Brain microvascular endothelial cell (primary cell): Measurements from ENCODE around the gene IL6ST.

Source experiments
- DNase-seq: peaks from one replicate; pipeline ENCODE4 v3.0.0-alpha.2; 2020
- H3K27ac ChIP-seq: fragments of 250-450 bp; sonication (Bioruptor Pico); 2 replicates; pipeline ENCODE4 v1.5.1; 2020; ENCODE audit warnings: mild to moderate bottlenecking, moderate library complexity
- H3K27me3 ChIP-seq: fragments of 250-450 bp; sonication (Bioruptor Pico); replicated peaks from 2 replicates; pipeline ENCODE4 v1.5.1; 2020; ENCODE audit warnings: mild to moderate bottlenecking
- H3K36me3 ChIP-seq: fragments of 250-450 bp; sonication (Bioruptor Pico); replicated peaks from 2 replicates; pipeline ENCODE4 v1.5.1; 2020; ENCODE audit warnings: mild to moderate bottlenecking
- H3K4me3 ChIP-seq: 2 replicates; pipeline ENCODE4 v1.5.1; 2011; ENCODE audit warnings: low read depth, mild to moderate bottlenecking, control low read depth, low read length, moderate library complexity
- CTCF ChIP-seq: IDR thresholded peaks from 2 replicates; pipeline ENCODE4 v1.5.1; 2011; ENCODE audit warnings: low read depth, mild to moderate bottlenecking, moderate library complexity, low read length, control low read depth, inconsistent platforms; ENCODE audit errors: missing control alignments
- in situ Hi-C: cut with HindIII; loops from 2 replicates; pipeline ENCODE4 v1.10.0; 2017; ENCODE audit warnings: low sequenced_read_pairs, low pct_ligation_motif_present

IL6ST gene

GRCh38 chr5:56010431-56010830, 15.7 kb upstream of the IL6ST start:
- no peak overlapping the region for H3K4me3 ChIP-seq
- no peak overlapping the region for H3K27ac ChIP-seq
- in situ Hi-C loops, result no loop called here
- no peaks in the 10 kb centered on the region for H3K27me3 ChIP-seq
- no peak for DNase-seq
- no peaks in the 10 kb centered on the region for H3K36me3 ChIP-seq
- TF ChIP-seq CTCF, result no peak

- no peak for TF ChIP-seq CTCF
- DNase-seq, result no peak
- in situ Hi-C loops, result no loop called here
- Histone ChIP-seq H3K27me3 (no peaks in the 10 kb centered on the region), H3K4me3 (no peak overlapping the region), H3K27ac (no peak overlapping the region), H3K36me3 (no peaks in the 10 kb centered on the region)
These were observed 11.8 kb upstream of the IL6ST start for GRCh38 chr5:56006600-56006999.

- no peaks in the 10 kb centered on the region for H3K36me3 ChIP-seq
- no peaks in the 10 kb centered on the region for H3K27me3 ChIP-seq
- TF ChIP-seq CTCF, result no peak
- H3K4me3 ChIP-seq, result no peak overlapping the region
- DNase-seq, result no peak
- no peak overlapping the region for H3K27ac ChIP-seq
- in situ Hi-C loops, result no loop called here
These were observed 11.3 kb upstream of the IL6ST start for GRCh38 chr5:56006094-56006493.

GRCh38 chr5:56004874-56005273, 10.1 kb upstream of the IL6ST start:
- TF ChIP-seq CTCF, result no peak
- DNase-seq, result no peak
- no peak overlapping the region for H3K27ac ChIP-seq
- no peaks in the 10 kb centered on the region for H3K36me3 ChIP-seq
- in situ Hi-C loops, result no loop called here
- no peaks in the 10 kb centered on the region for H3K27me3 ChIP-seq
- no peak overlapping the region for H3K4me3 ChIP-seq

- no peaks in the 10 kb centered on the region for H3K36me3 ChIP-seq
- no peak overlapping the region for H3K4me3 ChIP-seq
- in situ Hi-C loops, result no loop called here
- DNase-seq, result no peak
- H3K27ac ChIP-seq, result no peak overlapping the region
- H3K27me3 ChIP-seq, result no peaks in the 10 kb centered on the region
- TF ChIP-seq CTCF, result no peak
These were observed 8.9 kb upstream of the IL6ST start for GRCh38 chr5:56003679-56004078.

- no peak for TF ChIP-seq CTCF
- no peaks in the 10 kb centered on the region for H3K36me3 ChIP-seq
- in situ Hi-C loops, result no loop called here
- no peak overlapping the region for H3K27ac ChIP-seq
- DNase-seq, result no peak
- no peak overlapping the region for H3K4me3 ChIP-seq
- no peaks in the 10 kb centered on the region for H3K27me3 ChIP-seq
These were observed 8.4 kb upstream of the IL6ST start for GRCh38 chr5:56003179-56003578.
